HCT116 (cell line): ENCODE measurements around the gene RPH3AL. TPM values are rescaled to one million over a fixed set of nuclear protein-coding genes. Genes with fewer than 3 reads are reported as not detected.

Experiments used
- ATAC-seq: fragments of 200-7000 bp; cut with Tn5 transposase; 2 replicates; pipeline ENCODE4 v1.9.1; 2020; ENCODE audit warnings: mild to moderate bottlenecking, moderate library complexity
- BruUV-seq: library from RNA; stranded (reverse); fragments of 400-500 nt; replicated peaks from 2 replicates; lab custom pipeline; 2021; lab: Mats Ljungman, UMichigan
- CTCF ChIA-PET: fragments of 300-600 bp; sonication (Branson Sonifier 250); formaldehyde crosslinking; loops from one replicate; lab custom pipeline; 2021; ENCODE audit warnings: antibody characterized with exemption; lab: Charles Lee
- POLR2A ChIA-PET: fragments of 300-600, 350-600 bp; sonication (Branson Sonifier 250); formaldehyde crosslinking; loops from one replicate; lab custom pipeline; 2021; ENCODE audit warnings: antibody characterized with exemption; lab: Charles Lee
- RAD21 ChIA-PET, 2 experiments: fragments of 300-600 bp; sonication (Branson Sonifier 250); formaldehyde crosslinking; loops; one replicate each; lab custom pipeline; 2023; ENCODE audit warnings: low total read pairs in 2 of 2; ENCODE audit not compliant: uncharacterized antibody in 2 of 2, unreplicated experiment in 2 of 2, low non-redundant PET in 1 of 2; lab: Charles Lee
- DNase-seq: peaks from one replicate; pipeline ENCODE4 v3.0.0-alpha.2; 2010; ENCODE audit warnings: low read depth, low spot score
- H2AFZ ChIP-seq: fragments of 200-600 bp; shearing (Covaris generic), sonication (generic); 2 replicates; pipeline ENCODE4 v1.6.1; 2017; ENCODE audit warnings: low read depth, mixed run types, mixed read lengths, antibody characterized with exemption, low read length; ENCODE audit not compliant: poor library complexity, severe bottlenecking
- H3K27ac ChIP-seq: 2 replicates; pipeline ENCODE4 v1.5.1; 2012; ENCODE audit warnings: low read depth, low read length
- H3K27me3 ChIP-seq: fragments of 200-600 bp; sonication (generic); 2 replicates; pipeline ENCODE4 v1.6.1; 2016; ENCODE audit warnings: mixed run types, low read length, mixed read lengths; ENCODE audit not compliant: insufficient read depth
- H3K36me3 ChIP-seq, 2 experiments: fragments of 200-500 bp in 1 of 2; fragments of 200-600 bp in 1 of 2; sonication (Bioruptor generic) in 1 of 2; sonication (generic) in 1 of 2; 2 replicates each; pipeline versions ENCODE4 v1.5.1 to v1.6.1; 2014 to 2016; ENCODE audit warnings: low read length in 2 of 2, inconsistent platforms in 1 of 2, mixed read lengths in 1 of 2, mixed run types in 1 of 2; ENCODE audit not compliant: insufficient read depth in 2 of 2, control insufficient read depth in 1 of 2
- H3K4me1 ChIP-seq, 2 experiments: fragments of 200-600 bp in 1 of 2; sonication (generic) in 1 of 2; 2 replicates each; pipeline versions ENCODE4 v1.5.1 to v1.6.1; 2012 to 2017; ENCODE audit warnings: low read length in 2 of 2, inconsistent platforms in 1 of 2, mild to moderate bottlenecking in 1 of 2, mixed read lengths in 1 of 2, mixed run types in 1 of 2, moderate library complexity in 1 of 2; ENCODE audit not compliant: insufficient read depth in 2 of 2, control insufficient read depth in 1 of 2
- H3K4me2 ChIP-seq: fragments of 200-600 bp; sonication (generic); 2 replicates; pipeline ENCODE4 v1.6.1; 2017; ENCODE audit warnings: mixed run types, low read length, mixed read lengths
- H3K4me3 ChIP-seq, 2 experiments: fragments of 200-600 bp in 1 of 2; sonication (generic) in 1 of 2; replicated peaks in 1 of 2; 2 replicates each; pipeline ENCODE4 v1.5.1; 2011 to 2016; ENCODE audit warnings: low read length in 2 of 2, control low read depth in 1 of 2, low read depth in 1 of 2, mild to moderate bottlenecking in 1 of 2, mixed read lengths in 1 of 2, mixed run types in 1 of 2
- H3K79me2 ChIP-seq: fragments of 200-600 bp; sonication (generic); 2 replicates; pipeline ENCODE4 v1.6.1; 2017; ENCODE audit warnings: mild to moderate bottlenecking, mixed run types, low read length, moderate library complexity, mixed read lengths; ENCODE audit not compliant: insufficient read depth
- H3K9ac ChIP-seq: fragments of 200-600 bp; sonication (generic); 2 replicates; pipeline ENCODE4 v1.6.1; 2016; ENCODE audit warnings: low read length, mixed read lengths
- H3K9me2 ChIP-seq: fragments of 200-600 bp; sonication (generic), shearing (Covaris generic); 2 replicates; pipeline ENCODE4 v1.6.1; 2017; ENCODE audit warnings: mixed run types, mild to moderate bottlenecking, moderate library complexity; ENCODE audit not compliant: insufficient read depth
- H3K9me3 ChIP-seq, 2 experiments: fragments of 200-500 bp in 1 of 2; fragments of 200-600 bp in 1 of 2; sonication (Bioruptor generic) in 1 of 2; sonication (generic) in 1 of 2; 2 replicates each; pipeline ENCODE4 v1.6.1; 2014 to 2017; ENCODE audit warnings: low read length in 2 of 2, mixed read lengths in 2 of 2, inconsistent platforms in 1 of 2, low read depth in 1 of 2, mild to moderate bottlenecking in 1 of 2, mixed run types in 1 of 2, moderate library complexity in 1 of 2; ENCODE audit not compliant: control insufficient read depth in 1 of 2, insufficient read depth in 1 of 2
- H4K20me1 ChIP-seq: fragments of 200-600 bp; sonication (generic), shearing (Covaris generic); 2 replicates; pipeline ENCODE4 v1.6.1; 2017; ENCODE audit warnings: mixed run types, mild to moderate bottlenecking, moderate library complexity; ENCODE audit not compliant: insufficient read depth
- CEBPB ChIP-seq: IDR thresholded peaks from 2 replicates; pipeline ENCODE4 v1.6.1; 2012; ENCODE audit warnings: low read depth
- EGR1 ChIP-seq: IDR thresholded peaks from 2 replicates; pipeline ENCODE4 v1.6.1; 2012; ENCODE audit warnings: low read depth
- EZH2 ChIP-seq: fragments of 200-600 bp; sonication (generic); IDR thresholded peaks from 2 replicates; pipeline ENCODE4 v1.6.1; 2017; ENCODE audit warnings: antibody characterized with exemption, mixed run types
- EZH2phosphoT487 ChIP-seq: fragments of 200-600 bp; IDR thresholded peaks from 2 replicates; pipeline ENCODE4 v1.6.1; 2018; ENCODE audit warnings: antibody characterized with exemption, borderline replicate concordance
- FOSL1 ChIP-seq: IDR thresholded peaks from 2 replicates; pipeline ENCODE4 v1.6.1; 2012; ENCODE audit warnings: low read depth
- MAX ChIP-seq: IDR thresholded peaks from 2 replicates; pipeline ENCODE4 v1.6.1; 2012
- POLR2A ChIP-seq: IDR thresholded peaks from 2 replicates; pipeline ENCODE4 v1.7.0; 2011; ENCODE audit warnings: borderline replicate concordance; ENCODE audit not compliant: insufficient read depth, insufficient read length; ENCODE audit errors: extremely low read depth
- POLR2AphosphoS5 ChIP-seq: IDR thresholded peaks from 2 replicates; pipeline ENCODE4 v1.6.1; 2011; ENCODE audit warnings: mild to moderate bottlenecking, low read depth, low read length, moderate library complexity
- RAD21 ChIP-seq: IDR thresholded peaks from 2 replicates; pipeline ENCODE4 v1.6.1; 2012; ENCODE audit warnings: low read depth, mild to moderate bottlenecking
- SIN3A ChIP-seq: IDR thresholded peaks from 2 replicates; pipeline ENCODE4 v1.6.1; 2012; ENCODE audit warnings: low read depth
- SP1 ChIP-seq: IDR thresholded peaks from 2 replicates; pipeline ENCODE4 v1.6.1; 2012; ENCODE audit warnings: low read depth
- SRF ChIP-seq: IDR thresholded peaks from 2 replicates; pipeline ENCODE4 v1.6.1; 2012; ENCODE audit warnings: low read depth
- YY1 ChIP-seq: IDR thresholded peaks from 2 replicates; pipeline ENCODE4 v1.6.1; 2011; ENCODE audit warnings: low read length, low read depth, moderate library complexity, mild to moderate bottlenecking; ENCODE audit not compliant: insufficient replicate concordance; ENCODE audit errors: extremely low read depth
- intact Hi-C: fragments of 100-400 bp; cut with micrococcal nuclease; formaldehyde crosslinking; loops from 2 replicates; pipeline ENCODE4 v1.10.0; 2022
- total RNA-seq: library from RNA; stranded (reverse); gene quantifications from one replicate; pipeline ENCODE4 v1.2.1, GENCODE V29; 2021; ENCODE audit not compliant: unreplicated experiment
- TF ChIP-seq, protein P1 (sequence below): IDR thresholded peaks from 2 replicates; pipeline ENCODE4 v1.6.1; 2012; ENCODE audit warnings: low read depth

The RPH3AL gene
- total RNA-seq, 1 experiment from 2014 or later: 17.0 TPM

GRCh38 chr17:373613-374230 lies 21.1 kb upstream of the RPH3AL start:
- no peaks in the 10 kb centered on the region for H3K9me2 ChIP-seq
- H4K20me1 ChIP-seq: no peaks in the 10 kb centered on the region
- peaks cover 3 to 7% of the 10 kb centered on the region in 2 experiments; a peak in 1 of 4 replicates for H3K4me1 ChIP-seq
- no peak overlapping the region for H3K27ac ChIP-seq
- RAD21 ChIA-PET: no interaction called here
- TF ChIP-seq SRF: no peak
- TF ChIP-seq SP1: no peak
- TF ChIP-seq RAD21: no peak
- TF ChIP-seq EZH2phosphoT487: no peak
- TF ChIP-seq EZH2: no peak
- TF ChIP-seq YY1: no peak
- no peak for TF ChIP-seq EGR1
- TF ChIP-seq POLR2AphosphoS5: no peak
- TF ChIP-seq, protein P1, sequence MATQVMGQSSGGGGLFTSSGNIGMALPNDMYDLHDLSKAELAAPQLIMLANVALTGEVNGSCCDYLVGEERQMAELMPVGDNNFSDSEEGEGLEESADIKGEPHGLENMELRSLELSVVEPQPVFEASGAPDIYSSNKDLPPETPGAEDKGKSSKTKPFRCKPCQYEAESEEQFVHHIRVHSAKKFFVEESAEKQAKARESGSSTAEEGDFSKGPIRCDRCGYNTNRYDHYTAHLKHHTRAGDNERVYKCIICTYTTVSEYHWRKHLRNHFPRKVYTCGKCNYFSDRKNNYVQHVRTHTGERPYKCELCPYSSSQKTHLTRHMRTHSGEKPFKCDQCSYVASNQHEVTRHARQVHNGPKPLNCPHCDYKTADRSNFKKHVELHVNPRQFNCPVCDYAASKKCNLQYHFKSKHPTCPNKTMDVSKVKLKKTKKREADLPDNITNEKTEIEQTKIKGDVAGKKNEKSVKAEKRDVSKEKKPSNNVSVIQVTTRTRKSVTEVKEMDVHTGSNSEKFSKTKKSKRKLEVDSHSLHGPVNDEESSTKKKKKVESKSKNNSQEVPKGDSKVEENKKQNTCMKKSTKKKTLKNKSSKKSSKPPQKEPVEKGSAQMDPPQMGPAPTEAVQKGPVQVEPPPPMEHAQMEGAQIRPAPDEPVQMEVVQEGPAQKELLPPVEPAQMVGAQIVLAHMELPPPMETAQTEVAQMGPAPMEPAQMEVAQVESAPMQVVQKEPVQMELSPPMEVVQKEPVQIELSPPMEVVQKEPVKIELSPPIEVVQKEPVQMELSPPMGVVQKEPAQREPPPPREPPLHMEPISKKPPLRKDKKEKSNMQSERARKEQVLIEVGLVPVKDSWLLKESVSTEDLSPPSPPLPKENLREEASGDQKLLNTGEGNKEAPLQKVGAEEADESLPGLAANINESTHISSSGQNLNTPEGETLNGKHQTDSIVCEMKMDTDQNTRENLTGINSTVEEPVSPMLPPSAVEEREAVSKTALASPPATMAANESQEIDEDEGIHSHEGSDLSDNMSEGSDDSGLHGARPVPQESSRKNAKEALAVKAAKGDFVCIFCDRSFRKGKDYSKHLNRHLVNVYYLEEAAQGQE: no peak
- TF ChIP-seq SIN3A: no peak
- no peak for TF ChIP-seq POLR2A
- TF ChIP-seq CEBPB: no peak
- no peak for TF ChIP-seq FOSL1
- TF ChIP-seq MAX: no peak
- H3K9ac ChIP-seq: no peak overlapping the region
- intact Hi-C loops: no loop called here
- H2AFZ ChIP-seq: no peak overlapping the region
- CTCF ChIA-PET: no interaction called here
- H3K79me2 ChIP-seq: no peaks in the 10 kb centered on the region
- no TSS peak for BruUV-seq
- ATAC-seq (no peak), DNase-seq (no peak)
- POLR2A ChIA-PET: no interaction called here
- H3K36me3 ChIP-seq: no peaks in the 10 kb centered on the region; a peak in 1 of 4 replicates
- no peaks in the 10 kb centered on the region for H3K9me3 ChIP-seq
- H3K27me3 ChIP-seq: no peaks in the 10 kb centered on the region
- no peak overlapping the region for H3K4me2 ChIP-seq
- no peak overlapping the region for H3K4me3 ChIP-seq
